Activated naive CD8-positive, alpha-beta T cell treated with anti-CD3 and anti-CD28 coated beads for 36 hours (primary cell): ENCODE measurements around the gene KRTAP19-3. TPM values are rescaled to one million over a fixed set of nuclear protein-coding genes. Genes with fewer than 3 reads are reported as not detected.

Source experiments
- DNase-seq: peaks from one replicate; pipeline ENCODE4 v3.0.0; 2021
- H3K27ac Mint-ChIP-seq: one replicate; pipeline ENCODE4 v1.8.0; 2022; ENCODE audit warnings: mild to moderate bottlenecking, moderate library complexity, mixed read lengths
- H3K27me3 Mint-ChIP-seq: one replicate; pipeline ENCODE4 v1.8.0; 2022; ENCODE audit warnings: mild to moderate bottlenecking, mixed read lengths
- H3K36me3 Mint-ChIP-seq: one replicate; pipeline ENCODE4 v1.8.0; 2021; ENCODE audit warnings: mild to moderate bottlenecking, mixed read lengths
- H3K4me1 Mint-ChIP-seq: one replicate; pipeline ENCODE4 v1.8.0; 2021; ENCODE audit warnings: mixed read lengths
- H3K4me3 Mint-ChIP-seq: one replicate; pipeline ENCODE4 v1.8.0; 2022; ENCODE audit warnings: mild to moderate bottlenecking, moderate library complexity, mixed read lengths
- H3K9me3 Mint-ChIP-seq: one replicate; pipeline ENCODE4 v1.8.0; 2022; ENCODE audit warnings: mixed read lengths
- total RNA-seq, 2 experiments: library from RNA; stranded (reverse); gene quantifications; one replicate each; pipeline ENCODE4 v1.2.3, GENCODE V29; 2021

KRTAP19-3 gene
- total RNA-seq, 2 experiments from 2014 or later = not detected

DNA sequence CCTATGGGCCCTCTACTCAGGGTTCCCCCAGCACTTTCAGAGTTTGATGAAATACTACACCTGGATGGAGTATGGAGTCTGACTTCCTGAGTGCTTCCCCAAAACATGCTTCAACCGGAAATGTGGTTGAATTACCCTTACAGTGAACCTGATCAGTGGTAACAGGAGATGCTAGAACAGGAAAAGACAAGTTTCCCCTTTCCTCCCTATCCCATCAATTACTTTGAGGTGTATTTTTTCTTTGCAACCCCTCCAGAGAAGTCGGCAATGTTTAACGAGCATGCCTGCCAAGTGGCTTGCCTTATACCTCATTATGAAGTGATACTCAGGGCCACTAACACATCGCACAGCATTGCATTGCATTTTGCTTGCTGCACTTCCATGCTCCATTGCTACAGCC, 44.8 kb downstream of the KRTAP19-3 start:
- H3K4me3 Mint-ChIP-seq = no peak overlapping the region
- H3K4me1 Mint-ChIP-seq = no peaks in the 10 kb centered on the region
- no peak for DNase-seq
- H3K27me3 Mint-ChIP-seq = no peaks in the 10 kb centered on the region
- H3K9me3 Mint-ChIP-seq = no peaks in the 10 kb centered on the region
- H3K27ac Mint-ChIP-seq = no peak overlapping the region
- no peaks in the 10 kb centered on the region for H3K36me3 Mint-ChIP-seq

DNA sequence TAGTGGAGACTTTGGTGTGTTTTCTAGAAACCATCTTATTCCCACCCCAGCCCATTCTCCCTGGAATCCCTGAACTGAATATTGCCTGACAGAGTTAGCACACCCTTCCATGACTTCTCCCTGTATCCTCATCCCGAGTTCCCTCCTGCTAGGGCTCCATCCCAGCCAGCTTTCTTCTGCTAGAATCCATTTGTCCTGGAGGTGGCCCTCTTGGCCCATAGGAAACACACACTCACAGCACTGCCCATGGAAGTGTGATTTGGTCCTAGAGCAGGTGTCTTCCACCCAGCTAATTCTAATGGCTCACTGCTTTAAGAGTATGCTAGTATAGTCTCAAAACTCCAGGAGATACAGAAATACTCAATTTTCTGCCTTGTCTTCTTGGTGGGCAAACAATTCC, 47.6 kb downstream of the KRTAP19-3 start:
- Mint-ChIP-seq H3K36me3 (no peaks in the 10 kb centered on the region), H3K27ac (no peak overlapping the region), H3K9me3 (no peaks in the 10 kb centered on the region)

DNA sequence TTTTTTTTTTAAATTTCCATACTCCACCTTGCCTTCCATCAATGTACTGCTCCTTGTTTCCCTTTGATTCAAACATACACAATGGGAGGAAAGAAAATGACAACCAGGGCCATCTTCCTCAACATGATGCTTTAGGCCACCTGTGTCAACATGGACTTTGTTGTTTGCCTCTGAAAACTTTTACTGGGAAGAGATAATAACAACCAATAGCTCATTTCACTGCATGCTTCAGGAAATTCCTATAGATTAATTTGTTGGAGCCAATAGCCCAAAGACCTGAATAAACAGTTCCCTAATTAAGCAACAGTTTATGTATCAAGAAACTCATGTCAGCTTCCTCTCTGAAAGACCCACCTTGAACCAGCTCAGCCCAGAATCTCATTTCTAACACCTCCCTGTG, 48.6 kb downstream of the KRTAP19-3 start:
- no peak for DNase-seq
- H3K4me1 Mint-ChIP-seq = no peaks in the 10 kb centered on the region
- H3K27me3 Mint-ChIP-seq = peaks cover 11% of the 10 kb centered on the region

More for the DNA sequence above, 47.6 kb downstream of the KRTAP19-3 start:
- Mint-ChIP-seq H3K4me3 (no peak overlapping the region), H3K4me1 (no peaks in the 10 kb centered on the region), H3K27me3 (peaks cover 6% of the 10 kb centered on the region)
- DNase-seq = no peak

More for the DNA sequence above, 48.6 kb downstream of the KRTAP19-3 start:
- Mint-ChIP-seq H3K9me3 (no peaks in the 10 kb centered on the region), H3K4me3 (no peak overlapping the region), H3K36me3 (no peaks in the 10 kb centered on the region), H3K27ac (no peak overlapping the region)

Other genes with a start within 250 kb of the KRTAP19-3 start
- not detected for gene KRTAP24-1, start 209.1 kb downstream of the KRTAP19-3 start, total RNA-seq
- not detected for gene KRTAP25-1, start 202.5 kb downstream of the KRTAP19-3 start, total RNA-seq
- not detected for gene KRTAP26-1, start 171.7 kb downstream of the KRTAP19-3 start, total RNA-seq
- not detected for gene KRTAP27-1, start 154.3 kb downstream of the KRTAP19-3 start, total RNA-seq
- gene KRTAP23-1, start 143.4 kb downstream of the KRTAP19-3 start, total RNA-seq = not detected
- gene KRTAP13-2, start 119.7 kb downstream of the KRTAP19-3 start, total RNA-seq = not detected
- gene KRTAP13-1, start 96.0 kb downstream of the KRTAP19-3 start, total RNA-seq = not detected
- not detected for gene KRTAP13-3, start 66.1 kb downstream of the KRTAP19-3 start, total RNA-seq
- not detected for gene KRTAP13-4, start 61.8 kb downstream of the KRTAP19-3 start, total RNA-seq
- not detected for gene KRTAP15-1, start 51.7 kb downstream of the KRTAP19-3 start, total RNA-seq
- gene KRTAP19-1, start 11.6 kb downstream of the KRTAP19-3 start, total RNA-seq = not detected
- not detected for gene KRTAP19-2, start 4.6 kb downstream of the KRTAP19-3 start, total RNA-seq
- not detected for gene KRTAP19-4, start 5.2 kb upstream of the KRTAP19-3 start, total RNA-seq
- not detected for gene KRTAP19-5, start 10.1 kb upstream of the KRTAP19-3 start, total RNA-seq
- gene KRTAP19-6, start 49.9 kb upstream of the KRTAP19-3 start, total RNA-seq = not detected
- gene KRTAP19-7, start 69.3 kb upstream of the KRTAP19-3 start, total RNA-seq = not detected
- gene KRTAP22-2, start 98.4 kb upstream of the KRTAP19-3 start, total RNA-seq = not detected
- gene KRTAP6-3, start 100.4 kb upstream of the KRTAP19-3 start, total RNA-seq = not detected
- gene KRTAP6-2, start 106.9 kb upstream of the KRTAP19-3 start, total RNA-seq = not detected
- not detected for gene KRTAP22-1, start 109.1 kb upstream of the KRTAP19-3 start, total RNA-seq
- gene KRTAP6-1, start 121.9 kb upstream of the KRTAP19-3 start, total RNA-seq = not detected
- not detected for gene KRTAP20-1, start 124.4 kb upstream of the KRTAP19-3 start, total RNA-seq
- gene KRTAP20-4, start 128.6 kb upstream of the KRTAP19-3 start, total RNA-seq = not detected
- not detected for gene KRTAP20-2, start 143.2 kb upstream of the KRTAP19-3 start, total RNA-seq
- gene KRTAP20-3, start 150.9 kb upstream of the KRTAP19-3 start, total RNA-seq = not detected
- not detected for gene KRTAP21-3, start 226.8 kb upstream of the KRTAP19-3 start, total RNA-seq